Tibial nerve (tissue), 4 donors: ENCODE measurements around the gene UNC50. TPM values are rescaled to one million over a fixed set of nuclear protein-coding genes. Genes with fewer than 3 reads are reported as not detected.

ENCODE experiments used
- DNase-seq, 2 donors: peaks; one replicate each; pipeline ENCODE4 v3.0.0-alpha.2; 2019; ENCODE audit warnings: low spot score in 2 of 2
- H3K27ac ChIP-seq, 4 donors: fragments of 200-600 bp; sonication (generic) in 3 of 4; one replicate each; pipeline ENCODE4 v1.5.1; 2017 to 2019; ENCODE audit warnings: mild to moderate bottlenecking in 1 of 4
- H3K27me3 ChIP-seq, 2 donors: fragments of 200-600 bp; sonication (generic) in 1 of 2; one replicate each; pipeline versions ENCODE4 v1.5.1 to v1.6.0; 2017 to 2019
- H3K36me3 ChIP-seq, 3 donors: fragments of 200-600 bp; sonication (generic); one replicate each; pipeline ENCODE4 v1.5.1; 2018 to 2019
- H3K4me1 ChIP-seq, 4 donors: fragments of 200-600 bp; sonication (generic) in 3 of 4; one replicate each; pipeline ENCODE4 v1.5.1; 2017 to 2019
- H3K4me3 ChIP-seq, 4 donors: fragments of 200-600 bp; sonication (generic) in 3 of 4; one replicate each; pipeline ENCODE4 v1.5.1; 2017 to 2019; ENCODE audit warnings: mild to moderate bottlenecking in 1 of 4, moderate library complexity in 1 of 4
- H3K9me3 ChIP-seq, 4 donors: fragments of 200-600 bp; sonication (generic) in 3 of 4; one replicate each; pipeline ENCODE4 v1.5.1; 2017 to 2019
- EP300 ChIP-seq, 2 donors: sonication (generic); formaldehyde crosslinking; IDR thresholded peaks; one replicate each; pipeline ENCODE4 v1.6.1; 2017; ENCODE audit warnings: antibody characterized with exemption in 2 of 2, mild to moderate bottlenecking in 1 of 2
- POLR2A ChIP-seq, 2 donors: fragments of 450-650 bp; IDR thresholded peaks; one replicate each; pipeline ENCODE4 v1.6.1; 2017; ENCODE audit warnings: antibody characterized with exemption in 2 of 2, mild to moderate bottlenecking in 2 of 2, moderate library complexity in 2 of 2
- WGBS, 2 donors: methylation state at CpG; one replicate each; pipeline ENCODE4 v1.1.5; 2018; 5-methylcytosine and 5-hydroxymethylcytosine counted together
- total RNA-seq, 4 donors: library from RNA; depleted of rRNA; stranded (reverse); fragments of >200 nt; gene quantifications; one replicate each; pipeline ENCODE4 v1.1.0, GENCODE V29; 2016
- TF ChIP-seq, protein P1 (sequence below), 5 experiments: fragments of 200-600 bp in 3 of 5; fragments of 450-650 bp in 2 of 5; sonication (generic) in 3 of 5; IDR thresholded peaks; one replicate each; pipeline ENCODE4 v1.5.1; 2016 to 2019; ENCODE audit warnings: antibody characterized with exemption in 5 of 5, mild to moderate bottlenecking in 3 of 5, moderate library complexity in 2 of 5

UNC50 gene
- total RNA-seq, 4 donors from 2014 or later, result 45.3 to 64.9 (median 56.7) TPM

DNA sequence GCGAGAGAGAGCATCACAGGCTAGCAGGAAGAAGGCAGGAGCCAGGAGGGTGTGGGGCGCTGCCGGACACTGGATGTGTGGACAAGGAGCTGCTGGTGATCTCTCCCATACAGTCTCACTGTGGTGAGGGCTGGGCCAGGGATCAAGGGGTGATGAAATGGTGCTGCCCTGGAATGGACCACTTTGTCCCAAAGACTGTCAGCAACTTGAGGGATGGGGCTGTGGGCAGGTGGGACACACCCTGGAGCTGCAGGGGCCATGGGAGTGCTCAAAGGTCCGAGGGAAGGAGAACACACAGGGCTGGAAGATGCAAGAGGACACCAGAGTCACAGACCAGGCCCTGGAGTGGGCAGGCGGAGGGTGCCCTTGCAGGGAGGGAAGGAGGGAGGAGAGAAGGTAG lies 38.0 kb upstream of the UNC50 start:
- no peaks in the 10 kb centered on the region for H3K27me3 ChIP-seq
- no peaks in the 10 kb centered on the region for H3K4me1 ChIP-seq
- H3K9me3 ChIP-seq, result no peaks in the 10 kb centered on the region
- no peak overlapping the region for H3K27ac ChIP-seq
- DNase-seq, result no peak
- 89 to 95% methylated on average over 5 of the region's 5 CpGs for WGBS, 2 donors
- H3K4me3 ChIP-seq, result no peak overlapping the region
- TF ChIP-seq POLR2A (IDR thresholded peaks at IDR 0.05) (no peak), EP300 (IDR thresholded peaks at IDR 0.05) (no peak)
- TF ChIP-seq, protein P1, sequence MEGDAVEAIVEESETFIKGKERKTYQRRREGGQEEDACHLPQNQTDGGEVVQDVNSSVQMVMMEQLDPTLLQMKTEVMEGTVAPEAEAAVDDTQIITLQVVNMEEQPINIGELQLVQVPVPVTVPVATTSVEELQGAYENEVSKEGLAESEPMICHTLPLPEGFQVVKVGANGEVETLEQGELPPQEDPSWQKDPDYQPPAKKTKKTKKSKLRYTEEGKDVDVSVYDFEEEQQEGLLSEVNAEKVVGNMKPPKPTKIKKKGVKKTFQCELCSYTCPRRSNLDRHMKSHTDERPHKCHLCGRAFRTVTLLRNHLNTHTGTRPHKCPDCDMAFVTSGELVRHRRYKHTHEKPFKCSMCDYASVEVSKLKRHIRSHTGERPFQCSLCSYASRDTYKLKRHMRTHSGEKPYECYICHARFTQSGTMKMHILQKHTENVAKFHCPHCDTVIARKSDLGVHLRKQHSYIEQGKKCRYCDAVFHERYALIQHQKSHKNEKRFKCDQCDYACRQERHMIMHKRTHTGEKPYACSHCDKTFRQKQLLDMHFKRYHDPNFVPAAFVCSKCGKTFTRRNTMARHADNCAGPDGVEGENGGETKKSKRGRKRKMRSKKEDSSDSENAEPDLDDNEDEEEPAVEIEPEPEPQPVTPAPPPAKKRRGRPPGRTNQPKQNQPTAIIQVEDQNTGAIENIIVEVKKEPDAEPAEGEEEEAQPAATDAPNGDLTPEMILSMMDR (IDR thresholded peaks at IDR 0.05), result no peak
- H3K36me3 ChIP-seq, result peaks cover 0 to 100% (median 0%) of the 10 kb centered on the region in 3 donors

GRCh38 chr2:98571121-98571701 lies 37.2 kb upstream of the UNC50 start:
- Histone ChIP-seq H3K27ac (no peak overlapping the region), H3K9me3 (no peaks in the 10 kb centered on the region), H3K4me3 (no peak overlapping the region), H3K4me1 (no peaks in the 10 kb centered on the region), H3K27me3 (no peaks in the 10 kb centered on the region), H3K36me3 (peaks cover 0 to 99% (median 0%) of the 10 kb centered on the region in 3 donors)
- DNase-seq, result no peak
- 91 to 95% methylated on average over 12 of the region's 13 CpGs for WGBS, 2 donors
- TF ChIP-seq EP300 (IDR thresholded peaks at IDR 0.05), result no peak
- TF ChIP-seq POLR2A (IDR thresholded peaks at IDR 0.05), result no peak
- TF ChIP-seq, protein P1 (IDR thresholded peaks at IDR 0.05), result no peak

DNA sequence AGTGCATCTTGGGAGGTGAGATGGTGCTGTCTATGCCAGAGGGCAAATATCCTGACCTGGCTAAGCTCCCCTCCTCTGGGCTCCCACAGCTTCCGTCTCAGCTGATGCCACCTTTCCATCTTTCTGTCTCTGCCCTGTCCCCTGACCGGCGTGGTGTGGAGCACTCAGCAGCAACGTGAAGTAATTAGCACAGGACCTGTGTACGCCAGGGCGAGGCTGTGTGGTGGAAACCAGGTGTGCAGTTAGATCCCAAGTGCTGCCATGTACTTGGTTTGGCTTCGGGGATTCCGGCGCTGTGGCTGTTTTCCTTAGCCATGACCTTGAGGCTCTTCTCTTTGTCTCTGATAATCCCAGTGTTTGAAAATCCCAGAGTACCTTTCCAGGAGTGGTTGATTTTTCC lies 36.6 kb upstream of the UNC50 start:
- 94 to 95% methylated on average over 9 of the region's 9 CpGs for WGBS, 2 donors

GRCh38 chr2:98572211-98572610 lies 36.2 kb upstream of the UNC50 start:
- Histone ChIP-seq H3K4me3 (no peak overlapping the region), H3K36me3 (peaks cover 0 to 99% (median 0%) of the 10 kb centered on the region in 3 donors), H3K9me3 (no peaks in the 10 kb centered on the region), H3K27ac (no peak overlapping the region), H3K27me3 (no peaks in the 10 kb centered on the region), H3K4me1 (no peaks in the 10 kb centered on the region)
- TF ChIP-seq POLR2A (IDR thresholded peaks at IDR 0.05) (no peak), EP300 (IDR thresholded peaks at IDR 0.05) (no peak)
- TF ChIP-seq, protein P1 (IDR thresholded peaks at IDR 0.05), result no peak
- WGBS, 2 donors, result 85% methylated on average over 5 of the region's 5 CpGs
- DNase-seq, result no peak

More for the DNA sequence above, 36.6 kb upstream of the UNC50 start:
- Histone ChIP-seq H3K9me3 (no peaks in the 10 kb centered on the region), H3K27ac (no peak overlapping the region), H3K4me3 (no peak overlapping the region), H3K27me3 (no peaks in the 10 kb centered on the region), H3K36me3 (peaks cover 0 to 99% (median 0%) of the 10 kb centered on the region in 3 donors), H3K4me1 (no peaks in the 10 kb centered on the region)
- TF ChIP-seq, protein P1 (IDR thresholded peaks at IDR 0.05), result no peak
- TF ChIP-seq EP300 (IDR thresholded peaks at IDR 0.05) (no peak), POLR2A (IDR thresholded peaks at IDR 0.05) (no peak)
- DNase-seq, result no peak

DNA sequence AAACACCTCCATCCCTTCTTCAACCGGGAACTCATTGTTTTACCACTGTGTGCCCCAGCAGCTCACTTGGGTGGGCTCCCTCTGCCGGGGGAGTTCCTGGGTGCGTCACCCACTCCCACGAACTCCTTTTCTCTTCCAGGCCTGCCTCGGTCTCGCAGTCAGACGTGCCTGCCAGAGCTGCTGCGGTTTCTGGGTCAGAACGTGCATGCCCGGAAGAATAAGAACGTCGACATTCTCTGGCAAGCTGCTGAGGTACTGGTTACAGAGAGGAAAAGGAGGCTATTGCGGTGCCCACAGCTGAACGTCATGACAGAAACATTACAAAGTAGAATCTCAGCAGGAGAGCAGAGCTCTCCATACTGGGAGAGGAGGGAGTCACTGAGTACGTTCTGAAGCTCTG lies 35.7 kb upstream of the UNC50 start:
- H3K27me3 ChIP-seq, result no peaks in the 10 kb centered on the region
- H3K4me3 ChIP-seq, result no peak overlapping the region
- peaks cover 0 to 99% (median 0%) of the 10 kb centered on the region in 3 donors for H3K36me3 ChIP-seq
- no peak overlapping the region for H3K27ac ChIP-seq
- TF ChIP-seq EP300 (IDR thresholded peaks at IDR 0.05) (no peak), POLR2A (IDR thresholded peaks at IDR 0.05) (no peak)
- TF ChIP-seq, protein P1 (IDR thresholded peaks at IDR 0.05), result no peak
- WGBS, 2 donors, result 83 to 89% methylated on average over 15 of the region's 15 CpGs
- H3K9me3 ChIP-seq, result no peaks in the 10 kb centered on the region
- no peak for DNase-seq
- H3K4me1 ChIP-seq, result no peaks in the 10 kb centered on the region
